Activated effector memory CD4-positive, alpha-beta T cell treated with Interleukin-2 at 50 U/mL for 16 hours (primary cell): ENCODE measurements around the gene BHLHE23.
"Not testable (repeated sequence)": the region's sequence is repeated elsewhere in the genome, so short reads cannot be mapped to it uniquely, and the experiment has no call there.

Experiments
- DNase-seq: peaks from one replicate; pipeline ENCODE4 v3.0.0-alpha.2; 2020

The BHLHE23 gene

DNA sequence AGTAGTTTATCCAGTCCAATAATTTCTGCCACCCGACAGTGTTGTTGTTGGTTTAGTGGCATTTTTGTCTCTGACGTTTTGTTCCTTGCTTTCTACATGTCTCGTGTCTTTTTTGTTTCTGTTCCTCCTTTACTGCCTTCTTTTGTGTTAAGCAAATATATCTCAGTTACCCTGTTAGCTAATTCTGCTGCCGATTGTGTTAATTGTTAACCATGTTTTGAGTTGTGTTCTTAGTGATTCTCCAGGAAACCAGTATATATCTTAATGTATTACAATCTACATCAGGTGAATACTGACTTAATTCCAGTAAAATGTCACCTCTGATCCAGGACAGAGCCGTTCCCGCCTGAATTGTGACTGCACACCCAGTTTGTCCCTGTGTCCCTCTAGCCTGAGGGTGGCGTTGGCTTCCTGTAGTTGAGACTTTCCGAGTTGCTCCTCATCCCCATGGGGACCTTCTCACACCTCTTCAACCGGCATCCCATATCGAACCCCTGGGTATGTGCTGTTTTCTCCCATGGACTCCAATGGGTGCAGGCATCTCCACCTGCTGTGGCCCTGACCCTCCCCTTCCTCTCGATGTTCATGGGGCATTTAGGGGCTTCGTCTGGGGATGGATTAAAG, 35.8 kb upstream of the BHLHE23 start:
- DNase-seq, result no peak

DNA sequence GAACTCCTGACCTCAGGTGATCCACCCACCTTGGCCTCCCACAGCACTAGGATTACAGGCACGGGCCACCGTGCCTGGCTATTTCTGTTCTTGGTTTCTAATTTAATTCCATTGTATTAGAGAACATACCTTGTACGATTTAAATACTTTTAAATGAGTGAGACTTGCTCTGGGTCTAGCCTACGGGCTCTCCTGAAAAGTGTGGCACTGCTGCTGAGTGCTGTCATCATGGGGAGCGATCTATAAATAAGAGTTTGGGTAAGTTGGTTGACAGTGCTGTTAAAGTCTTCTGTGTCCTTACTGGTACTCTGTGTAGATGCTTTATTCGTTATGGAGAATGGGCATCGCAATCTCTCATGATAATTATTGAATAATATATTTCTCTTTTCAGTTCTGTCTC, 35.0 kb upstream of the BHLHE23 start:
- no peak for DNase-seq

DNA sequence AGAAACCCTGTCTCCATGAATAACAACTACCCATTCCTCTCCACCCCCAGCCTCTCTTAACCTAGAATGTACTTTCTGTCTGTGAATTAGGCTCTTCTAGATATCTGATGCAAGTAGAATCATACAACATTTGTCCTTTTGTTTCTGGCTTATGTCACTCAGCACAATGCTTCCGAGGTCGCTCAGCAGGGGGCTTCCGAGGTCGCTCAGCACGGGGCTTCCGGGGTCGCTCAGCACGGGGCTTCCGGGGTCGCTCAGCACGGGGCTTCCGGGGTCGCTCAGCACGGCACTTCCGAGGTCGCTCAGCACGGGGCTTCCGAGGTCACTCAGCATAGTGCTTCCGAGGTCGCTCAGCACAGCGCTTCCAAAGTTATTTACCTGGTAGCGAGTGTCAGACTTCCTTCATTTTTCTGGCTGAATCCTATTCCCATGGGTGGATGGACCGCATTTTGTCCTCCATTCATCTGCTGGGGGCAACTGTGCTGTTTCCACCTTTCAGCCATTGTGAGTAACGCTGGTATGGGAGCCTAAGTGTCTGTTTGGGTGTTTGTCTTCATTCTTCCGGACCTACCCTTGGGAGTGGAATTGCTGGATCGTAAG, 31.0 kb upstream of the BHLHE23 start:
- DNase-seq, result no peak

DNA sequence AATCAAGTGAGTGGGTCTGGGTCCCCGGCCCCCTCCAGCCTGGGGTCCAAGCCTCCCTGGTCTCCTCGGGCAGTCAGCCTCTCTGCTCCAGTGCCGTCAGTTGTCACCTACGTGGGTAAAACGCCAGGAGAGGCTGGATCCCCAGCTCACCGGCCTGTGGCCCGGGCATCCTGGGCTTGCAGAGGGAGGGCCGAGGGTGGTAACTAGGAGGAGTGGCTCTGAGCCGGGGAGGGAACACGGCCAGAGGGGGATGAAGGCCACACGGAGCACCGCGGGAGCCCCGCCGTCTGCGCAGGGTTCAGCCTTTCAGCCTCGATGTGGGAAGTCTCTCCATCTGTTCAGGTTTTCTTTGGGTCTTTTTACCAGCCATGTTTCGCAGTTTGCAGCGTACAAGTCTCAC, 29.5 kb upstream of the BHLHE23 start:
- no peak for DNase-seq

DNA sequence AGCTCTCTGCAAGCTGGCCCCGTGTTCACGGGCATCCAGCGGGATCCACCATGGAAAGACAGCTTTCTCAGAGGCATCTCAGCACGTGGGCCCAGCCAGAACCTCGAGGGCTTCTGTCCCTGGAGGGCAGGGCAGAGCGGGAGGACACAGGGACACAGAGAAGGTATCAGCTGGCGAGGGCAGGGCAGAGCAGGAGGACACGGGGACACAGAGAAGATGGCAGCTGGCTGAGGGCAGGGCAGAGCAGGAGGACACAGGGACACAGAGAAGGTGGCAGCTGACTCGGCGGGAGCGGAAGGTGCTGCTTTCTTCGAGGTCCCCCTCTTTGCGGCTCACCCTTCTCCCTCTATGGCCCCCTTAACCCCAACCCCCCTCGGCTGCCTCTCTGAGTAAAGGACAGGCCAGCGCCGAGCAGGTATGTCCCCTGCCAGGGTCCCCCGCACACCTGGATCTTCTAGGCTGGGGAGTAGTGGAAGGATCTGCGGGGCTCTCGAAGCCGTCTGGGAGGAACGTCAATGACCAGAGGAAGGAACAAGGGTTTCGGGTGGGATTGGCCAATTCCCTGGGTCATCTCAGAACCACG, 28.9 kb upstream of the BHLHE23 start:
- no peak for DNase-seq

DNA sequence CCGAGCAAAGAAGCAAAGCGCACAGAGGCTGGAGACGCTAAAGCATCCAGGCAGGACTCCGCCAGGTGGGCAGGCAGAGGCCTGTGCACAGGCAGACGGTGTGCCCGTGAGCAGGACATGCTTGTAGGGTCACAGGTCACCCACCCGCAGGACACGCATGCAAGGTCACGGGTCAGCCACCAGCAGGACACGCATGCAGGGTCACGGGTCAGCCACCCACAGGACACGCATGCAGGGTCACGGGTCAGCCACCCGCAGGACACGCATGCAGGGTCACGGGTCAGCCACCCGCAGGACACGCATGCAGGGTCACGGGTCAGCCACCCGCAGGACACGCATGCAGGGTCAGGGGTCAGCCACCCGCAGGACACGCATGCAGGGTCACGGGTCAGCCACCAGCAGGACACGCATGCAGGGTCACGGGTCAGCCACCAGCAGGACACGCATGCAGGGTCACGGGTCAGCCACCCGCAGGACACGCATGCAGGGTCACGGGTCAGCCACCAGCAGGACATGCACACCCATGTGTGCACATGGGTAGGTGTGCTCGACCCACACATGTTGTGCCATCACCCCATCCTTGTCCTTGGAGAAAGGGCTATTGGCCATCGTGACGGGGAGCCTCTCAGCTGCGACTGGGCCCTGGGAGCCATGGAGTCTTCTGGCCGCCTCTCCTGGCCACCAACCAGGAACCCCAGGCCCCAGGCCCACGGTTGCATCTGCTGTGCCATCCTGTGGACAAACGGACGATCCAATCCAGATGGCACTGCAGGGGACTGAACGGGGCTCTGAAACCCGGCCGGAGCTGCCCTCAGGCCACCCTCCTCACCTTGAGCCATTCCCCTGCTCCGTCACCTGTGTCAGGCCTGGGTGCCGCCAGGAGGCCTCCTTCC, 28.2 kb upstream of the BHLHE23 start:
- not testable (repeated sequence) for DNase-seq

DNA sequence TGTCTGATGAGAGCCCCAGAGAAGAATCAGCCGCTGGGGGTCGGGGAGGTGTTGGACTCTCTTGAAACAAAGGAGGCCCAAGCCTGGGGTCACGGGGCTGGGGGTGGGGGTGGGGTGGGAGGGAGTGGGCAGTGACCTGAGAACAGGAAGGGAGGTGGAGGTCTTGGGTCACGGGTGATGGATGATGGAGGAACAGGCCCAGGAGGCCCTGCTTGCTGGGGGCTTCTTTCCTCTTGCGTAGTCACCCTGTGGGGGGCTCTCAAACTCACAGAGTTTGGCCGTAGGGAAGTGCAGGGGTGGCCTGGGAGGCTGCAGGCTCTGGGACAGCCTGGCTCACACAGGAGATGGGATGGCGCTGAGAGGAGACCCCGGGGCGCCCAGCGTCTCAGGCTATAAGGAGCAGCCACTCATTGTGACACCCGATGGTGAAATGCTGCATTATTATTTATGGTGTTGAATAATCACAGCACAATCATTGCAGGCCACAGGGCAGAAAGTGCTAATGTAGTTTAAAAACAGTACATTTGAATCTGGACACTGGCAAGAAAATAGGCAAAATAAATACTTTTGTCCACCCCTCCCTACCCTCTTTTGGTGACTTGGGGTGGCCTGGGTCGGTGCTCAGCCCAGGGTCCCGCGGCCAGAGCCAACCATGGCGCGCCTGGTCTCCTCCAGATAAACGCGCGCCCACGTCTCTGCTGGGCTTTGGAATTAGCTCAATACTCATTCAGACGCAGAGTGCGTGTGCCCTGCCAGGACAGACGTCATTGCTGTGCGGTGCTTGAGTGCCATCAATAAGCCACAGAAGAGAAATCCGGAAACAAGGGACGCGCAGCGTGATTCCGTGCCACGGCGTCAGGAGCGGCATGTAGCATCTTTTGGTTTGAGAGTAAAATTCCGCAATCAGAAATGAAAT, 27.3 kb upstream of the BHLHE23 start:
- DNase-seq, result no peak

DNA sequence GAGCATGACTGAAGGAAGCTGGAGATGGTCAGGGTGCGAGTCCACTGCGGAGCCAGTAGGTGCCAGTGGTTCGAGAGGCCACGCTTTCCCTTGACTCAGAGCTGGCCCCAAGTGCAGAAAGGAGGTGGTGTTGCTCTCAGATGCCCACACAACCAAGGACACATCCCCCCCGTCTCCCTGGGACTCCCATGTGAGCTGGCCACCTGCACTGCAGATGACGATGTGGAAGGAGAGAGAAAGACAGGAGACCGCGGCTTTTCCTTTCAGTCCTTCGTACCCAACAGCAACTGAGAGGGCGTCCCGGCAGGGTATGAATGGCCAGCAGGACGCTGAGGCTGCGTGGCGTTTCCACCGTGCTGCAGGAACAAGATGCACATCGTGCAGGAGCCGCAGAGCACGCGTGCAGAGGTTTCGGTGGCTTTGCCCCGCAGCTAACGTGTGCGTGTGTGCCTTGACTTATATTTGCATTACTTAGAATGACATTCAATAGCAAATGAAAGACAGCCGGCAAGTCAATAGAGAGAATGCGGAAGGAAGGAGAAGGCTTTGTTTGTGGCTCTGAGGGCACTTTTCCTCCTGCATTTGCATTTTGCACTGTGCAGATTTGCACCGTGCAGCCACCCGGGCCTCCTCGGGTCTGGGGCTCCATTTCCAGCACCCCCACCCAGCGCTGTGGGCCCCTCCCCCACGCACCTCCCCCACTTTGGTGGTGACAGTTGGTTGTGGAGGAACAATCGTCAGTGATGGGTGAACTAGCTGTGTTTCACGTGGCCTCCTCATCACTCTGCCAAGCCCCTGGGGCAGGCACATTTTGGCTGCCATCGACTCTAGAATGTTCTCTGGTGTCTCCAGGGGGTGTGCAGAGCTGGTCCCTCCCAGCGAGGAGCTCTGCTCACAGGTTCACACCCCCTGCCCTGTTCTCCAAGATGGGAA, 26.4 kb upstream of the BHLHE23 start:
- DNase-seq, result no peak

DNA sequence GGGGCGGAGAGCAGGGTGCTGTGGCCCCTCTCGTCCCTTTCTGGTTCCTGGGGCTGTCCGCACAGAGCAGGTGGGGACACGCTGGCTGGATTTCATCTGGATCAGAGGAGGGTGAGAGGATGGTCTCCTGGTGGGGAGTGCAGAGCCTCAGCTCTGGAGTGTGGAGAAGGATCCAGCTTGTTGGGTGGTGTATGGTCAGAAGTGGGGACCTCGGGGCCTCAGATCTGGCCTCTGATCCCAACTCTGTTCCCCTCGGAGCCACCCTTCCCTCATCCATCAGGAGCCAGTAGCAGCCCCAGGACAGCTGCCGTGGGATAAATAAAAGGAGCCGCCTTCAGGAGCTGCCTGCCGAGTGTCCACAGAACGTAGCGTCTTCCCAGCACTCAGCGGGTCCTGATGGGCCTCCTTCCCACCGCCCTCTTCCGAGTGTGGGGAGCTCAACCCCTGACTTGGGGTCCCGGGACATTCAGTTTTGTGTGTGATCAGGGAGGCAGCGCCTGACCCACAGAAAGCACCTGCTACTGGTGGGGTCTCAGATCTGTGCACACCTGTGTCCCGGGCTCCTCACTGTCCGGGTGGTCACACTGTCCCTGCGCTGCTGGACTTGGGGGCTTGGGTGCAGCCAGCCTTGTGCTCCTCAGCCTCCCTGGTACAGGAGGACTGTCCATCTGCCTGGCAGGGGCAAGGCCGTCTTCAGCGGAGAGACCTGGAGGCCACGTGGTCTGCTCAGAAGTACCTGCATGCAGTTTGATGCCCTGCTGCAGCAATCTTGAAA, 25.4 kb upstream of the BHLHE23 start:
- DNase-seq, result no peak

DNA sequence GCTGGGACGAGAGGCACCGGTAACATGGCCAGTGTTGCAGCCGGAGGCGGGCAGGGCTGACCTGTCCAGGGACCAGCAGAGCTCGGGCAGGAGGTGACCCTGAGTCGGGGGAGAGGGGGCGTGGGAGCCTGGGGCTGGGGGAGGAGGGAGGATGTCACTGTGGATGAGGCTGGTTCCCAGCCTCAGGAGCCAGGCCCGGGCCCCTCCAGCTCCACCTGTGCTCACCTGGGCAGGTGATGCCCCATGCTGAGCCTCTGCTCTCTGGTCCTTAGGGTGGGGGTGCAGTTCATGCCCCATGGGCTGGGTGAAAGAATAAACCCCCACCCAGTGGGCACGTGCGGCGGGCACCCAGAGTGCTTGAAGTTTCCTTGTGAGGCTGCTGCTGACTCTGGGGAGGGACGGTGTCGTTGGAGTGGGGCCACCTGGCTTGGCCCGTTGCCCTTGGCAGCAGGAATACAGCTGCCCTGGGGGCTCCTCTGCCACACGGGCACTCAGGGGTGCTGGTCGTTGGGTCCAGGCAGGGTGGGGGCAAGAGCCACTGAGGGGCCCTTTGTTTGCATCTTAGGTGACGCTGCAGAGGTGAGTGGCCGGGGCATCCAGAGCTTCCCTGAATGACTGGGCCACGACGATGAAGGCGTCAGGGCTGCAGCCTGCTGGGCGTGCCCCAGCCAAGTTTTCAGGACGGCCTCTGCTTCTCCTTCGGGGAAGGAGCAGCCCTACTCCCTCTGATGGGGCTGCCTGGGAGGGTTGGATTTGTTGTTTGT, 24.7 kb upstream of the BHLHE23 start:
- DNase-seq, result no peak

DNA sequence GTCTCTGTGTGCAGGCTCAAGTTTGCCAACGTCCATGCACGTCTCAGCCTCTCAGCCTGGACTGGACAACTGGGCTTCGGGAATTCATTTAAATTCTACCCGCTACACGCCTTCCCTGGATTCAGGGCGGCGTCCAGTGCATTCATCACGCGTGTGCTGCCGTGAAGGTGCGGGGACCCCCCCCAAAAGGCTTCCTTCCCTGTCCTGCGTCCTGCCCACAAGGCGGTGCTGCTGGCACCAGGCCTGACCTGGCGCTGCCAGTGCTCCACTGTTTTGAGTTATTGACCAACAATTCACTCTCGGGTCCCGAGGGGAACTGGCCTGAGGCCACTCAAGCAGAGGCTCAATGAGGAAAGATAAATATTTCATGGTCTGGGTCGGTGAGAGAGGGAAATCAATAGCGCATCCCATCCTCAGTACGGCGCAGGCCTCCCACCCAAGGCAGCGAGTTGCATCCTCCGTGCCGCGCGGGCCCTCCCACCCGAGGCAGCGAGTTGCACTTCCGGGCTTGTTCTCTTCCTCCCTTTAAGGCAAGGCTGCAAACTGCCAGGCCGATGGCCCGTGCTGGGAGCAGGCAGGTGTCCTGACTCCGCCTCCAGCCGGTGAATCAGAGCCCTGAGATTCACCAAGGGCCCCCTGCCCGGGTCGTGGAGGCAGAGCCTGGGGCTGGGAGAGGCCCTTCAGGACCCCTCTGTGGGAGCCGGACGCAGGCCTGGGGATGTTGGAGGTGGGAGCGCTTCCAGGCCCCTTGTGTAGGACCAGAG, 22.8 kb upstream of the BHLHE23 start:
- DNase-seq, result no peak

DNA sequence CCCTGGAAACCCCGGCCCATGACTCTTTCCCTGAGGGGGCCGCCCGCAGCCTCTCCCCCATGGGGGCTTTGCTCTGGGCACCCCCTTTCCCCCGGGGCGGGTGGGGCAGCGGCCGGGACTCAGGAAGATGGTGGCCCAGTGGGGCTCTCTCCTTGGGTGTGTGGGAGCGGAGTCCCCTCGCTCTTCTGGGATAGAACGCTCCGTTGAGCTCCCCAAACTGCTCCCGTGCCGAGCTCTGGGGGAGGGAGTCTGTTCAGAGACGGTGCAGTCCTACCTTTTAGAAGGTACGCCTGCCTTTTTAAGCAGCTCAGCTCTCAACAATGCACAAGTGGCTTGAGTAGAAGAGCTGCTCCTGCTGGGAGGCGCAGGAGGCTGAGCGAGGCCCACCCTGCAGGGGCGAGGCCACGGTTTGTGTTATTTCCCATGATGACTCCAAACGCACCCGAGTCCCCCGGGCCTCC, 21.7 kb upstream of the BHLHE23 start:
- no peak for DNase-seq

DNA sequence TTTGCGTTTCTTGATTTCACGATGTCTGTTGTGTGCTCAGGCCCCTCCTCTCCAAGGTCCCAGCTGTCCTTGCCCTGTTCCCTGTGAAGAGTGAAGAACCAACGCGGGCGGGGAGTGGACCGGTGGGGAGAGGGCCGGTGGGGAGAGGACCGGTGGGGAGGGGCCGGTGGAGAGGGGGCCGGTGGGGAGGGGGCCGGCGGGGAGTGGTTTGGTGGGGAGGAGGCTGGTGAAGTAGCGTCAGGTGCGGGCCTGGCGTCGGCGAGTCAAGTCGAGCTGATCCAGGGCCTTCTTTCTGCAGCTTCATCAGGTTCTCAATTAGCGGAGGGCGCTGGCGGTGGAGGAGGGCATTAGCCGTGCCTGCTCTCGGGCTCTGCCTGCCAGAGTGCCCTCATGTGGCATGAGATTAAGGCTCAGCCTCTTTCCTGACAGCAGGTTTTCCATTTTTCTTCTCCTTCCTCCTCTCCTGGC, 21.2 kb upstream of the BHLHE23 start:
- DNase-seq, result no peak

DNA sequence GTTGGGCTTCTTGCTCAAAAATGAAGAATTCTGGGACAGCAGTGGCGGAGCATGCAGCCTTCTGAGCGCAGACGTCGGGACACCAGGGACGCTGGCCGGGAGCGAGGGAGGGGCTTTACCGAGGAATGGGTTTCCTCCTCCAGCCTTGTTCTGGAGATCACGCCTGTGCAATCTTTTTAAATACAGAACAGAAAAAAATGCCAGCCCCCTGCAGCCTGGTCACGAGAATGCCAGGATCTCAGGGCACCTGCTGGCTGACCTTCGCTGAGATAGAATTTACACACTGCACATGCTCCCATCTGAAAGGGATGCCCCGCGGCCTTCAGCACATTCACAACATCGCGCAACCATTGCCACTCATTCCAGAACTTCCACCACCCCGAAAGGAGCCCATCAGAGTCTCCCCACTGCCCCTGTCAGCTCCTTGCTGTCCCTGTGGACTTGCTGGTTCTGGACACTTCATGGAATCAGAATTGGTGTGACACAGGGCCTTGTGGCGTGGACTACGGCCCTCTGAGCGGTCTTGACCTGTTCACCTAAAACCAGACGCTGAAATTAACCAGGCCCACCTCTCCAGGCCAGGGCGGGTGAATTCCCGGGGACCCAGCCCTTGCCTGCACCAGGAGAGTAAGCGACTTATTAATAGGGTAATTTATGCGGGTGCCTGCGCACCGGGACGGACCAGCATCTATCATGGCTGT, 20.6 kb upstream of the BHLHE23 start:
- DNase-seq, result no peak

DNA sequence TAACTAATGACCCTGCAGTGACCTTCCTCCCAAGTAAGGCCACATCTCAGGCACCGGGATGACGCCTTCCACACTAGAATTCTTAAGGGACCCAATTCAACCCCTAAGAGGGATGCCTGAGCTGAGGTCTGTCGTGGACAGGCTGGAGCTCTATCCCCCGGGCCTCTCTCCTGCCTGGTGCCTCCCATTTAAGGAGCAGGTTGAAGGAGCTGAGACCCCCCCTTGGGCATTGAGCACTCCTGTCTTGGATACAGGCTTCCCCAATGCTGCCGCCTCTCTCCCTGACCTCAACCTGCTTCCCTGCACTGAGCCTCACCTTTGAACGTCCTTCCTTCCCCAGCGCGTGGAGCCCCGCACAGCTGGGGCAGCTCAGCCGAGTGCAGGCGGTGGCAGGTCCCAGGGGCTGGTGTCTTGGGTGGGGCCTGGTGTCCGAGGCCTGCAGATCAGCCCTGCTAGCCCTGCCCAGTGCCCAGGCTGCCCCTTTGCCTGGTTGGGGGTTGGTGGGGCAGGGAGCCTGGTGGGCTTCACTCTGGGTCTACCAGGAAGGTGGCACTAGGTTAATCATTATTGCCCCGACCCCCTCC, 19.9 kb upstream of the BHLHE23 start:
- no peak for DNase-seq

DNA sequence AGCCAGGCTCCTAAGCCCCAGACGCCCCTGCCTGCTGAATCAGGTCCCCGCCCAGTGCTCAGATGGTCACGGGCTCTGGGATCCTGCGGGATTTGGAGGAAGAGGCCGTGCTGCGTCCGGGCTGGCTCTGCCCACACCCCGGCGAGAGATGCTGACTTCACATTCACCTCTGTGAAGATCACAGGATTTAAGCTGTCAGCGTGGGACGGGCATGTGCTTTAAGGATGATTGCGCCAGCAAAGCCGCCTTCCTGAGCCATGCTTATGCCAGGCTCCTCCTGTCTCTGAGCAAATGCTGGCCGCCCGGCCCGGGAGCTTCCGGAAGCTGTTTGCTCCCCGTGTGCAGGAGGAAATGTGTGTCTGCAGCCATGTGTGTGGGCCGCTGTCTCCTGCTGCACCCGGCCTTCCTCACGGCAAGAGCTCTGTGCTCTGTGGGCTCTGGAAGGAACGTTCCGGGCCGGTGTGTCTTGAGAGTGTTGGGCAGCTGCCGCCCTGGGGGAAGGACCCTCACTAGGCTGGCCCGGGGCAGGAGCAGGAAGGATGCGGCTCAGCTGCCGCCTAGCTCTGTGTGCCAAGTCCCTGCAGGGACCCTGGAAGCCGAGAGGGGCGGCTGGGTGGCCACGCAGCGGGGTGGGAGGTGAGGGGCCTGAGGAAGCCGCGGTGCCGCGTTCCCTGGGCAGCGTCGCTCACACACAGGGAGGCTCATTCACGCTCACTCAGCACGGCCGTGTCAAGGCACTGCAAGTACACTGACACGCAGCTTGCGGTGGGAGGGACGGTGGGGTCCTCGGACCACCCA, 19.0 kb upstream of the BHLHE23 start:
- no peak for DNase-seq
